ENCODE results near the gene GUCY1B1. TPM values are rescaled to one million over a fixed set of nuclear protein-coding genes. Genes with fewer than 3 reads are reported as not detected.

GUCY1B1 gene
- total and polyA plus RNA-seq, 8 donors: 5.3 to 59.8 (median 14.8) TPM; not detected in 1

GRCh38 chr4:155765149-155765548 is 6.3 kb downstream of the GUCY1B1 start:
- no peaks in the 10 kb centered on the region for H3K9me3 ChIP-seq
- WGBS, 5 donors: 55 to 73% (median 70%) methylated on average over 3 of the region's 3 CpGs
- intact Hi-C loops (cut with DNase I; ENCODE audit: low total_unique reads): no loop called here

GRCh38 chr4:155766622-155767021 is 7.8 kb downstream of the GUCY1B1 start:
- DNase-seq: no peak
- intact Hi-C loops (cut with DNase I; ENCODE audit: low total_unique reads): no loop called here
- Histone ChIP-seq H3K36me3 (no peaks in the 10 kb centered on the region), H3K27ac (no peak overlapping the region), H3K4me1 (peaks cover 0 to 38% (median 15%) of the 10 kb centered on the region in 4 donors), H3K4me3 (no peak overlapping the region), H3K27me3 (no peaks in the 10 kb centered on the region), H3K9me3 (no peaks in the 10 kb centered on the region)
- 68 to 84% (median 74%) methylated on average over 2 of the region's 2 CpGs for WGBS, 5 donors
- TF ChIP-seq EP300 (IDR thresholded peaks at IDR 0.05) (no peak), CTCF (IDR thresholded peaks at IDR 0.05) (no peak), POLR2A (IDR thresholded peaks at IDR 0.05) (no peak), POLR2AphosphoS5 (IDR thresholded peaks at IDR 0.05) (no peak)

More at GRCh38 chr4:155765149-155765548, 6.3 kb downstream of the GUCY1B1 start:
- DNase-seq: no peak
- no peaks in the 10 kb centered on the region for H3K36me3 ChIP-seq
- H3K4me1 ChIP-seq: peaks cover 2 to 41% (median 17%) of the 10 kb centered on the region in 4 donors
- TF ChIP-seq EP300 (IDR thresholded peaks at IDR 0.05) (no peak), POLR2AphosphoS5 (IDR thresholded peaks at IDR 0.05) (no peak), CTCF (IDR thresholded peaks at IDR 0.05) (no peak), POLR2A (IDR thresholded peaks at IDR 0.05) (no peak)
- H3K27ac ChIP-seq: no peak overlapping the region
- peaks cover 0 to under 1% (median 0%) of the 10 kb centered on the region in 3 donors for H3K27me3 ChIP-seq
- H3K4me3 ChIP-seq: no peak overlapping the region

DNA sequence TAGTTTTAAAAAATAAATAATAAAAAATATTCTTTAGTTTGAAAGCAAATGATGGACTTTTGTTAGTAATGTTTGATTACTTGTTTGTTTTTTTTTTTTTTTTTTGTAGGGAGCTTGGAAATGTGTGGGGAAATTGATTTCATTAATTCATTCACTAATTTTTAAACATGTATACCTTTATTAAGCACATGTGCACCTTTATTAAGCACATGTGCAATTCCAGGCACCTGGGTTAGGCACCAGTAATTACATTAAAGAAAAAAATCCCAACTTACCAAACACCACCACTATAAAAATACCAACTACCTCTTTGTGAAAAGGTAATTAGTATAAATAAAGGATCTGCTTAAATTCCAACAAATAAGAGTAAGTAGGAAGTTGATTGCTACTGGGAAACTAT is 9.5 kb downstream of the GUCY1B1 start:
- TF ChIP-seq POLR2AphosphoS5 (IDR thresholded peaks at IDR 0.05): no peak
- no peak for TF ChIP-seq EP300 (IDR thresholded peaks at IDR 0.05)
- no peak for TF ChIP-seq POLR2A (IDR thresholded peaks at IDR 0.05)
- TF ChIP-seq CTCF (IDR thresholded peaks at IDR 0.05): no peak
- no peak overlapping the region for H3K27ac ChIP-seq
- no peaks in the 10 kb centered on the region for H3K9me3 ChIP-seq
- no peak overlapping the region for H3K4me3 ChIP-seq
- intact Hi-C loops (cut with DNase I; ENCODE audit: low total_unique reads): no loop called here
- H3K27me3 ChIP-seq: no peaks in the 10 kb centered on the region
- no peaks in the 10 kb centered on the region for H3K36me3 ChIP-seq
- no peak for DNase-seq
- H3K4me1 ChIP-seq: peaks cover 0 to 29% (median 18%) of the 10 kb centered on the region in 4 donors

- no peak overlapping the region for H3K27ac ChIP-seq
- no peaks in the 10 kb centered on the region for H3K36me3 ChIP-seq
- WGBS, 5 donors: 41 to 54% (median 47%) methylated on average over 2 of the region's 2 CpGs
- TF ChIP-seq POLR2AphosphoS5 (IDR thresholded peaks at IDR 0.05) (peak in 1 of 3 donors; percentile 20), EP300 (IDR thresholded peaks at IDR 0.05) (no peak), POLR2A (IDR thresholded peaks at IDR 0.05) (no peak), CTCF (IDR thresholded peaks at IDR 0.05) (no peak)
- intact Hi-C loops (cut with DNase I; ENCODE audit: low total_unique reads): no loop called here
- H3K9me3 ChIP-seq: no peaks in the 10 kb centered on the region
- no peak for DNase-seq
- H3K27me3 ChIP-seq: no peaks in the 10 kb centered on the region
- peaks cover 0 to 27% (median 17%) of the 10 kb centered on the region in 4 donors for H3K4me1 ChIP-seq
- no peak overlapping the region for H3K4me3 ChIP-seq
Measured at GRCh38 chr4:155769090-155769489, 10.3 kb downstream of the GUCY1B1 start.
